SJCRH30 (cell line): ENCODE results near the gene MT4. TPM values are rescaled to one million over a fixed set of nuclear protein-coding genes. Genes with fewer than 3 reads are reported as not detected.

Experiments used
- DNase-seq, 2 experiments: peaks; one replicate each; pipeline ENCODE4 v3.0.0-alpha.2; 2015 to 2020
- H3K27ac ChIP-seq: fragments of 250-450 bp; sonication (Bioruptor Pico); 2 replicates; pipeline ENCODE4 v1.5.1; 2020; ENCODE audit warnings: mild to moderate bottlenecking, moderate library complexity
- H3K27me3 ChIP-seq: fragments of 250-450 bp; sonication (Bioruptor Pico); 2 replicates; pipeline ENCODE4 v1.5.1; 2020; ENCODE audit warnings: mild to moderate bottlenecking, moderate library complexity
- H3K36me3 ChIP-seq: fragments of 250-450 bp; sonication (Bioruptor Pico); 2 replicates; pipeline ENCODE4 v1.5.1; 2020; ENCODE audit warnings: mild to moderate bottlenecking, moderate library complexity
- H3K4me1 ChIP-seq: fragments of 250-450 bp; sonication (Bioruptor Pico); 2 replicates; pipeline ENCODE4 v1.5.1; 2020; ENCODE audit warnings: mild to moderate bottlenecking, moderate library complexity
- H3K4me3 ChIP-seq: fragments of 250-450 bp; sonication (Bioruptor Pico); 2 replicates; pipeline ENCODE4 v1.5.1; 2020; ENCODE audit warnings: mild to moderate bottlenecking, moderate library complexity
- H3K9me3 ChIP-seq: fragments of 250-450 bp; sonication (Bioruptor Pico); replicated peaks from 2 replicates; pipeline ENCODE4 v1.5.1; 2020; ENCODE audit warnings: mild to moderate bottlenecking, moderate library complexity
- total RNA-seq: library from RNA; depleted of rRNA; stranded (reverse); fragments of >200 nt; shearing (Covaris generic); gene quantifications from 2 replicates; pipeline ENCODE4 v1.2.3, GENCODE V29; 2014; rRNA removed

MT4 gene
- total RNA-seq, result not detected in 2 replicates

GRCh38 chr16:56564793-56565477 is at the start of gene MT4:
TSS of gene MT4 (plus strand) at chr16:56565073. CDS start at chr16:56565129, 56 bp downstream.
- DNase-seq, result no peak
- no peaks in the 10 kb centered on the region for H3K9me3 ChIP-seq
- H3K27me3 ChIP-seq, result peaks cover 3% of the 10 kb centered on the region; the same call in 1 of the 2 replicates

GRCh38 chr16:56515665-56516064 is 49.2 kb upstream of the MT4 start:
- H3K4me3 ChIP-seq, result no peak overlapping the region
- H3K36me3 ChIP-seq, result no peaks in the 10 kb centered on the region
- peaks cover 5% of the 10 kb centered on the region; the same call in 1 of the 2 replicates for H3K4me1 ChIP-seq
- no peak overlapping the region for H3K27ac ChIP-seq
- H3K9me3 ChIP-seq, result no peaks in the 10 kb centered on the region
- no peaks in the 10 kb centered on the region for H3K27me3 ChIP-seq
- no peak for DNase-seq

More at GRCh38 chr16:56564793-56565477, at the start of gene MT4:
- no peaks in the 10 kb centered on the region for H3K4me1 ChIP-seq
- no peaks in the 10 kb centered on the region for H3K36me3 ChIP-seq
- no peak within 1 kb of the TSS for H3K4me3 ChIP-seq
- no peak within 1 kb of the TSS for H3K27ac ChIP-seq

GRCh38 chr16:56517206-56517605 is 47.7 kb upstream of the MT4 start:
- Histone ChIP-seq H3K9me3 (no peaks in the 10 kb centered on the region), H3K27ac (no peak overlapping the region), H3K36me3 (no peaks in the 10 kb centered on the region), H3K27me3 (no peaks in the 10 kb centered on the region), H3K4me3 (no peak overlapping the region), H3K4me1 (peaks cover 5% of the 10 kb centered on the region; the same call in 1 of the 2 replicates)
- DNase-seq, result no peak

GRCh38 chr16:56518425-56518824 is 46.4 kb upstream of the MT4 start:
- Histone ChIP-seq H3K27me3 (no peaks in the 10 kb centered on the region), H3K9me3 (no peaks in the 10 kb centered on the region), H3K27ac (no peak overlapping the region), H3K4me1 (peaks cover 5% of the 10 kb centered on the region; the same call in 1 of the 2 replicates), H3K36me3 (no peaks in the 10 kb centered on the region), H3K4me3 (no peak overlapping the region)
- DNase-seq, result no peak

- no peak within 1 kb of the TSS for H3K27ac ChIP-seq
- H3K4me1 ChIP-seq, result peaks cover 5% of the 10 kb centered on the region; the same call in 1 of the 2 replicates
- H3K27me3 ChIP-seq, result peaks cover 3% of the 10 kb centered on the region; the same call in 1 of the 2 replicates
- no peaks in the 10 kb centered on the region for H3K9me3 ChIP-seq
- peak within 1 kb of the TSS; percentile 73 for H3K4me3 ChIP-seq
- peak; percentile 84 to 89 for DNase-seq
- H3K36me3 ChIP-seq, result no peaks in the 10 kb centered on the region
Observed at GRCh38 chr16:56519459-56520250, 45.2 kb upstream of the MT4 start, which contains the start of gene BBS2. TSS of gene BBS2 (minus strand) at chr16:56520024. CDS start at chr16:56519862, 162 bp downstream.

GRCh38 chr16:56520251-56520577 is 44.7 kb upstream of the MT4 start:
- no peak overlapping the region for H3K27ac ChIP-seq
- no peak for DNase-seq
- H3K4me3 ChIP-seq, result peak overlapping the region; percentile 73
- H3K4me1 ChIP-seq, result peaks cover 5% of the 10 kb centered on the region; the same call in 1 of the 2 replicates
- no peaks in the 10 kb centered on the region for H3K36me3 ChIP-seq
- H3K27me3 ChIP-seq, result peaks cover 5% of the 10 kb centered on the region; the same call in 1 of the 2 replicates
- no peaks in the 10 kb centered on the region for H3K9me3 ChIP-seq

- Histone ChIP-seq H3K4me3 (no peak overlapping the region), H3K27me3 (peaks cover 22% of the 10 kb centered on the region; the same call in 1 of the 2 replicates), H3K27ac (no peak overlapping the region), H3K36me3 (no peaks in the 10 kb centered on the region), H3K9me3 (peaks cover 3% of the 10 kb centered on the region; the same call in 1 of the 2 replicates), H3K4me1 (peaks cover 4% of the 10 kb centered on the region; the same call in 1 of the 2 replicates)
- DNase-seq, result no peak
Observed at GRCh38 chr16:56525236-56525635, 39.6 kb upstream of the MT4 start.

GRCh38 chr16:56530872-56531271 is 34.0 kb upstream of the MT4 start:
- no peaks in the 10 kb centered on the region for H3K36me3 ChIP-seq
- no peak overlapping the region for H3K27ac ChIP-seq
- H3K4me3 ChIP-seq, result no peak overlapping the region
- DNase-seq, result no peak
- no peaks in the 10 kb centered on the region for H3K4me1 ChIP-seq
- peaks cover 6% of the 10 kb centered on the region; the same call in 1 of the 2 replicates for H3K9me3 ChIP-seq
- H3K27me3 ChIP-seq, result peaks cover 24% of the 10 kb centered on the region

- Histone ChIP-seq H3K4me1 (no peaks in the 10 kb centered on the region), H3K27me3 (peaks cover 20% of the 10 kb centered on the region), H3K9me3 (peaks cover 6% of the 10 kb centered on the region; the same call in 1 of the 2 replicates), H3K36me3 (no peaks in the 10 kb centered on the region), H3K27ac (no peak overlapping the region), H3K4me3 (no peak overlapping the region)
- DNase-seq, result no peak
Observed at GRCh38 chr16:56532714-56533113, 32.2 kb upstream of the MT4 start.

- no peak for DNase-seq
Observed at GRCh38 chr16:56534847-56535383, 30.0 kb upstream of the MT4 start.

GRCh38 chr16:56538331-56538730 is 26.5 kb upstream of the MT4 start:
- DNase-seq, result no peak
- no peaks in the 10 kb centered on the region; the same call in 1 of the 2 replicates for H3K27me3 ChIP-seq
- H3K4me3 ChIP-seq, result no peak overlapping the region
- H3K27ac ChIP-seq, result no peak overlapping the region
- H3K9me3 ChIP-seq, result no peaks in the 10 kb centered on the region
- no peaks in the 10 kb centered on the region for H3K36me3 ChIP-seq
- no peaks in the 10 kb centered on the region for H3K4me1 ChIP-seq

More at GRCh38 chr16:56534847-56535383, 30.0 kb upstream of the MT4 start:
- Histone ChIP-seq H3K4me1 (no peaks in the 10 kb centered on the region), H3K4me3 (no peak overlapping the region), H3K36me3 (no peaks in the 10 kb centered on the region), H3K27ac (no peak overlapping the region), H3K27me3 (peaks cover 7% of the 10 kb centered on the region; the same call in 1 of the 2 replicates), H3K9me3 (0 out of 2 replicates have a peak, but pooled peaks cover 3% of the 10 kb centered on the region)

- DNase-seq, result no peak
- no peaks in the 10 kb centered on the region; the same call in 1 of the 2 replicates for H3K27me3 ChIP-seq
Observed at GRCh38 chr16:56539656-56540055, 25.2 kb upstream of the MT4 start.

GRCh38 chr16:56542039-56542438 is 22.8 kb upstream of the MT4 start:
- Histone ChIP-seq H3K27me3 (no peaks in the 10 kb centered on the region; the same call in 1 of the 2 replicates), H3K4me3 (no peak overlapping the region), H3K27ac (no peak overlapping the region), H3K36me3 (no peaks in the 10 kb centered on the region), H3K9me3 (no peaks in the 10 kb centered on the region), H3K4me1 (no peaks in the 10 kb centered on the region; the same call in 1 of the 2 replicates)
- no peak for DNase-seq

More at GRCh38 chr16:56539656-56540055, 25.2 kb upstream of the MT4 start:
- no peak overlapping the region for H3K27ac ChIP-seq
- H3K4me1 ChIP-seq, result no peaks in the 10 kb centered on the region
- no peaks in the 10 kb centered on the region for H3K36me3 ChIP-seq
- no peak overlapping the region for H3K4me3 ChIP-seq
- no peaks in the 10 kb centered on the region for H3K9me3 ChIP-seq

- Histone ChIP-seq H3K27me3 (no peaks in the 10 kb centered on the region), H3K9me3 (no peaks in the 10 kb centered on the region), H3K27ac (no peak overlapping the region), H3K4me1 (peaks cover 12% of the 10 kb centered on the region), H3K4me3 (no peak overlapping the region), H3K36me3 (no peaks in the 10 kb centered on the region)
- peak; percentile 23 to 61 for DNase-seq
Observed at GRCh38 chr16:56547120-56547948, 17.5 kb upstream of the MT4 start.
